Tibial artery (tissue), 4 donors: ENCODE data around the gene FAM237B.

Experiments
- DNase-seq, 2 donors: peaks; one replicate each; pipeline ENCODE4 v3.0.0-alpha.2; 2019
- H3K27ac ChIP-seq, 2 donors: fragments of 200-600 bp; sonication (generic) in 1 of 2; 1 replicate in 1 of 2; 2 replicates in 1 of 2; pipeline ENCODE4 v1.5.1; 2018 to 2019; ENCODE audit warnings: mild to moderate bottlenecking in 1 of 2
- H3K27me3 ChIP-seq, 2 donors: fragments of 200-600 bp; sonication (generic) in 1 of 2; one replicate each; pipeline versions ENCODE4 v1.5.1 to v1.6.0; 2016 to 2019
- H3K36me3 ChIP-seq, 3 donors: fragments of 200-600 bp; sonication (generic) in 2 of 3; one replicate each; pipeline ENCODE4 v1.5.1; 2016 to 2019; ENCODE audit warnings: mild to moderate bottlenecking in 2 of 3
- H3K4me1 ChIP-seq, 4 donors: fragments of 200-600 bp; sonication (generic) in 2 of 4; 1 replicate in 3 of 4; 2 replicates in 1 of 4; pipeline ENCODE4 v1.5.1; 2016 to 2019
- H3K4me3 ChIP-seq, 2 donors: fragments of 200-600 bp; sonication (generic) in 1 of 2; 1 replicate in 1 of 2; 2 replicates in 1 of 2; pipeline ENCODE4 v1.5.1; 2018 to 2019; ENCODE audit warnings: mild to moderate bottlenecking in 2 of 2
- H3K9me3 ChIP-seq, 3 donors: fragments of 200-600 bp; sonication (generic) in 1 of 3; one replicate each; pipeline ENCODE4 v1.5.1; 2016 to 2019
- intact Hi-C: fragments of 100-400 bp; cut with DNase I; formaldehyde crosslinking; loops from one replicate; pipeline ENCODE4 v1.15.0; 2023; ENCODE audit warnings: low total_unique reads
- TF ChIP-seq, protein P1 (sequence below), 2 experiments: fragments of 200-600 bp in 1 of 2; fragments of 450-650 bp in 1 of 2; IDR thresholded peaks; one replicate each; pipeline ENCODE4 v1.5.1; 2017 to 2019; ENCODE audit warnings: antibody characterized with exemption in 2 of 2, mild to moderate bottlenecking in 1 of 2, moderate library complexity in 1 of 2

The FAM237B gene

DNA sequence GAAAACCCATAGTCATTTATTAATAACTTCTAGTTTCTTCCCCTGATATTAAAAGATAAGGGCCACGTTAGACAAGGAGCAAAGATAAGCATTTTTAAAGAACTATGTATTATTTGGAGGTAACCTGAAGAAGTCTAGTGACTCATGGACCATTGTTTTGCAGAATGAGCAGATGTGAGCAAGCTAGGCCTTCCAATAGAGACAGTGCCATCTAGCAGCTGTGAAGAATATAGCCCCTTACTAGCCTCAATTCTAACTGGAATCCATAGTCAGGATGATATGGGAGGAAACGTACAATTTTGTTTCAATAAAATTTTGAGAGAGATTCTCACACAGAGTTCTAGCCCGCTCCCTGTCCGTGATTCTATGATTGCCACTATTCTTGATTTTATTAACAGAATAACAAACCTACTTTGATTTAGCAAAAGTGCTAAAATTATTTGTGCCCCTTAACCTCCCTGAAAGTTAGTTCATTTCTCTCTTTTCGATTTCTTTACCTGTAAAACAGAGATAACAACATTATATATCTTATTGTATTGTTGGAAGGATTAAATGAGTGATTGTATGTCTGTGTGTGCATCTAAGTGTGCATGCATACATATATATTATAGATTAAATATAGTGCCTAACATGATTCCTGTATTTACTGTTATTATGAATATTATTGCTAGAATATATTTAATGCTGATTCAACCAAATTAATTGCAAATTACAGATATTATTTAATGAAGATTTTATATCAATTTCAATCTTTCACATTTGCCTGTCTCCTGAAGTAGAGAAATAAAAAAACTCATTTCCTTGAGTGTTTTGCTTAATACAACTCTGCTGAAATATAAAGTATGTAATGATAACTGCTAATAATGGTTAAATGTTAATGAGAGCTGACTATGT, 22.7 kb downstream of the FAM237B start:
- intact Hi-C loops = no loop called here

DNA sequence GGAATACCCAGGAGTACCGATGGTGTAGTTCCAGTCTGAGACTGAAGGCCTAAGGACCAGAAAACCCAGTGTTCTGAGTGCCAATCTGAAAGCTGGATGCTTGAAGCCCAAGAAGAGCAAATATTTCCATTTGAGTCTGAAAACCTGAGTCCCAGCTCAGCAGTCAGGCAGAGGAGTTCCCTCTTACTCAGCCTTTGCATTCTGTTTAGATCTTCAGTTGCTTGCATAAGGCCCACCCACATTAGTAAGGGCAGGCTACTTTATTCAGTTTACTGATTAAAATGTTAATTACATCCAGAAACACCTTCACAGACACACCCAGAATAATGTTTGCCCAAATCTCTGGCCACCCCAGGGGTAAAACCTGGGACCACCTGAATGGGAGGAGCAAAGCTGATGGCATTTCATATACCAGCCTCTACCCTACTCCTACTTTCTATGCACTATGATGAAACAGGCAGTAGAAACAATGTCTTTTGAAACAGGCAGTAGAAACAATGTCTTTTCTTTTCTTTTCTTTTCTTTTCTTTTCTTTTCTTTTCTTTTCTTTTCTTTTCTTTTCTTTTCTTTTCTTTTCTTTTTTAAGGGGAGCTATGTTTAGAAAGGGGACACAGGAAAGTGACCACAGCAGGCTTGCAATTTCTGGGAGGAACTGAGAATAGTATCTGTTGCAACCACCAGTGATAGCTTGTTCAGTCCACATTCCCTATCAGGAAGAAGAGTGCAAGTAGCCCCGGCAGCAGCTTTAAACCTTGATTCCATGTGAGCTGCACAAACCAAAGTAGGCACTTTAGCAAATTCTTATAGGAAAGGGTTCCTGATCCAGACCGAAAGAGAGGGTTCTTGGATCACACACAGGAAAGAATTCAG, 30.6 kb downstream of the FAM237B start:
- H3K27ac ChIP-seq = no peak overlapping the region
- intact Hi-C loops = no loop called here
- H3K36me3 ChIP-seq = peaks cover 0 to 28% (median 0%) of the 10 kb centered on the region in 3 donors
- H3K27me3 ChIP-seq = no peaks in the 10 kb centered on the region
- TF ChIP-seq, protein P1, sequence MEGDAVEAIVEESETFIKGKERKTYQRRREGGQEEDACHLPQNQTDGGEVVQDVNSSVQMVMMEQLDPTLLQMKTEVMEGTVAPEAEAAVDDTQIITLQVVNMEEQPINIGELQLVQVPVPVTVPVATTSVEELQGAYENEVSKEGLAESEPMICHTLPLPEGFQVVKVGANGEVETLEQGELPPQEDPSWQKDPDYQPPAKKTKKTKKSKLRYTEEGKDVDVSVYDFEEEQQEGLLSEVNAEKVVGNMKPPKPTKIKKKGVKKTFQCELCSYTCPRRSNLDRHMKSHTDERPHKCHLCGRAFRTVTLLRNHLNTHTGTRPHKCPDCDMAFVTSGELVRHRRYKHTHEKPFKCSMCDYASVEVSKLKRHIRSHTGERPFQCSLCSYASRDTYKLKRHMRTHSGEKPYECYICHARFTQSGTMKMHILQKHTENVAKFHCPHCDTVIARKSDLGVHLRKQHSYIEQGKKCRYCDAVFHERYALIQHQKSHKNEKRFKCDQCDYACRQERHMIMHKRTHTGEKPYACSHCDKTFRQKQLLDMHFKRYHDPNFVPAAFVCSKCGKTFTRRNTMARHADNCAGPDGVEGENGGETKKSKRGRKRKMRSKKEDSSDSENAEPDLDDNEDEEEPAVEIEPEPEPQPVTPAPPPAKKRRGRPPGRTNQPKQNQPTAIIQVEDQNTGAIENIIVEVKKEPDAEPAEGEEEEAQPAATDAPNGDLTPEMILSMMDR (IDR thresholded peaks at IDR 0.05) = no peak
- no peaks in the 10 kb centered on the region for H3K4me1 ChIP-seq
- no peak for DNase-seq
- H3K9me3 ChIP-seq = no peaks in the 10 kb centered on the region
- H3K4me3 ChIP-seq = no peak overlapping the region

More for the DNA sequence above, 22.7 kb downstream of the FAM237B start:
- Histone ChIP-seq H3K27ac (no peak overlapping the region), H3K27me3 (no peaks in the 10 kb centered on the region), H3K4me3 (no peak overlapping the region), H3K36me3 (no peaks in the 10 kb centered on the region), H3K9me3 (no peaks in the 10 kb centered on the region), H3K4me1 (no peaks in the 10 kb centered on the region)
- TF ChIP-seq, protein P1 (IDR thresholded peaks at IDR 0.05) = peak; percentile 22 to 35
- DNase-seq = no peak

DNA sequence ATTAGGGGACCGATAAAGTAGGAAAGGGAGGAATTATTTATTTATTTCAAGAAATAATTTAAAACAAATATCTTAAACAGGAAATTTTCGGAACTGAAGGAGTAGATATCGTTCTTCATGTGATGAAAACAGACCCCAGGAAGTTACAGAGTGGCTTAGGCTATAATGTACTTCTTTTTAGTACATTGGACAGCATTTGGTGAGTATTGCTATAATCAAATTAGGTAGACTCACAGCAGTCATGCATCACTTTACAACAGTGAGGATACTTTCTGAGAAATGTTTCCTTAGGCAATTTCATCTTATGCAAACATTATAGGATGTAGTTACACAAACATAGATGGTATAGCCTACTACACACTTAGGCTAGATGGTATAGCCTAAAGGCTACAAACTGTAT, 33.0 kb downstream of the FAM237B start:
- Histone ChIP-seq H3K27ac (no peak overlapping the region), H3K36me3 (peaks cover 0 to 28% (median 0%) of the 10 kb centered on the region in 3 donors), H3K4me1 (no peaks in the 10 kb centered on the region), H3K9me3 (no peaks in the 10 kb centered on the region), H3K27me3 (no peaks in the 10 kb centered on the region), H3K4me3 (no peak overlapping the region)
- DNase-seq = no peak
- intact Hi-C loops = no loop called here
- TF ChIP-seq, protein P1 (IDR thresholded peaks at IDR 0.05) = no peak

DNA sequence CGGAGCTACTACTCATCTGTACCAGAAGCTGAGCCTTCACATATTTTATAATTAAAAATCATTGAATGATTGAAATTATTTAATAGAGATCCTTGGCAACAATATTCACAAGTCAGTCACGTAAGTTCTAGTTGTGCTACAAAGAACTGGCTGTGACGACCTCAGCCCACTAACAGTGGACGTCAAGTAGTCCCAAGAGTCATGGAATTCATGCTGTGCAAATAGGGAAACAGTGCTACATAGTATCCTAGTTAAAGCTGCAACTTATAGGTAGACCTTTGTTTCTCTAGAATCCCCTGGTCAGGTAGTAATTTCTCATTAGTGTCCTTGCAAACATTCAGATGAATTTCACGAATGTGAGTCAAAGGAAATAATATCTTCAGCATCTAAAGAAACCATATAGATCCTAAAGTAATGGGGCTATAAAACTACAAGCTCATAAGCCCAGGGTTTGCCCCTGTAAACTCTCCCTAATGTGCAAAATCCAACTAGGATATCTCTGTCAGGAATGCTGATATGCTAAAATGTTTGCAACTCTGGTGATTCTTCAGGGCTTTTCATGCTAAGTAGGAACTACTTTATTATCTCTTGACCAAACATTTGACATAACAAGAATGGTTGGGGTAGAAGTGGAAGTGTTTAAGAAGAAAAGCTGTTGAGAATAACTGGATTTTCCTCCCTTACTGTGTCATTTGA, 44.9 kb downstream of the FAM237B start:
- TF ChIP-seq, protein P1 (IDR thresholded peaks at IDR 0.05) = no peak
- H3K27me3 ChIP-seq = no peaks in the 10 kb centered on the region
- no peak overlapping the region for H3K27ac ChIP-seq
- intact Hi-C loops = no loop called here
- no peak overlapping the region for H3K4me3 ChIP-seq
- DNase-seq = no peak
- H3K4me1 ChIP-seq = no peaks in the 10 kb centered on the region
- H3K36me3 ChIP-seq = peaks cover 0 to 6% (median 0%) of the 10 kb centered on the region in 3 donors
- no peaks in the 10 kb centered on the region for H3K9me3 ChIP-seq

DNA sequence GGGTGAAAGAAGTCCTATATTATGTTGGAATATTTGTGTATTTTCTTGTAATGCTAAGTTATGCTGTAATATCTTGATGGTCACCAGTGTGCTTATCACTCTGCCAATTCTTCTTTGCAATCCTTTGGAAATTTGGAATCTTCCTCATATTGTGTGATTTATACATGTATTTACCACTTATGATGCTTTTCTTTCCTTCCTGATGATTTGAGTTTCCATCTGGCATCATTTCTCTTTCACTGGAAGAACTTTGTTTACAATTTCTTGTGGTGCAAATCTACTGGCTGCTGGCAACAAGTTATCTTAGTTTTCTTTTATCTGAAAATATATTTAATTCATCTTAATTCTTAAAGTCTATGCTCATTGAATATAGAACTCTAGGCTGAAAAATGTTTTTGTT, 46.9 kb downstream of the FAM237B start:
- Histone ChIP-seq H3K4me3 (no peak overlapping the region), H3K4me1 (no peaks in the 10 kb centered on the region), H3K36me3 (no peaks in the 10 kb centered on the region), H3K9me3 (no peaks in the 10 kb centered on the region), H3K27me3 (no peaks in the 10 kb centered on the region), H3K27ac (no peak overlapping the region)
- intact Hi-C loops = no loop called here
- DNase-seq = no peak
- TF ChIP-seq, protein P1 (IDR thresholded peaks at IDR 0.05) = no peak
